VCaP (cell line): ENCODE data around the gene ALDH4A1.

Source experiments
- H3K27ac ChIP-seq: fragments of 450-650 bp; 2 replicates; pipeline ENCODE4 v1.5.1; 2017
- TF ChIP-seq, protein P1 (sequence below): fragments of 450-650 bp; conservative IDR thresholded peaks from 2 replicates; pipeline ENCODE4 v1.5.1; 2017; ENCODE audit warnings: mild to moderate bottlenecking, moderate library complexity

ALDH4A1 gene

DNA sequence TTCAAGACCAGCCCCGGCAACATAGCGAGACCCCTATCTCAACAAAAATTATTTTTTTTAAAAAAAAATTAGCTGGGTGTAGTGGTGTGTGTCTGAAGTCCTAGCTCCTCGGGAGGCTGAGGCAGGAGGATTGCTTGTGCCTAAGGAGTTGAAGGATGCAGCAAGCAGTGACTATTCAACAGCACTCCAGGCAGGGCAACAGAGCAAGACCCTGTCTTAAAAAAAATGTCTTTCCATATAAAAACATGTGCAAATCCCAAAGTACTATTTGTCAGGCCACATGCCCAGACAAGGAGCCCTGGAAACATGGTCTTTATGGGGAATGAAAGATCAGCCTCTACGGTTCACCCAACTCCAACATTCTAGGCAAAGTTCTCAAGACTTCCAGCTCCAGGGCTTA, 40.8 kb upstream of the ALDH4A1 start:
- H3K27ac ChIP-seq: no peak overlapping the region
- TF ChIP-seq, protein P1, sequence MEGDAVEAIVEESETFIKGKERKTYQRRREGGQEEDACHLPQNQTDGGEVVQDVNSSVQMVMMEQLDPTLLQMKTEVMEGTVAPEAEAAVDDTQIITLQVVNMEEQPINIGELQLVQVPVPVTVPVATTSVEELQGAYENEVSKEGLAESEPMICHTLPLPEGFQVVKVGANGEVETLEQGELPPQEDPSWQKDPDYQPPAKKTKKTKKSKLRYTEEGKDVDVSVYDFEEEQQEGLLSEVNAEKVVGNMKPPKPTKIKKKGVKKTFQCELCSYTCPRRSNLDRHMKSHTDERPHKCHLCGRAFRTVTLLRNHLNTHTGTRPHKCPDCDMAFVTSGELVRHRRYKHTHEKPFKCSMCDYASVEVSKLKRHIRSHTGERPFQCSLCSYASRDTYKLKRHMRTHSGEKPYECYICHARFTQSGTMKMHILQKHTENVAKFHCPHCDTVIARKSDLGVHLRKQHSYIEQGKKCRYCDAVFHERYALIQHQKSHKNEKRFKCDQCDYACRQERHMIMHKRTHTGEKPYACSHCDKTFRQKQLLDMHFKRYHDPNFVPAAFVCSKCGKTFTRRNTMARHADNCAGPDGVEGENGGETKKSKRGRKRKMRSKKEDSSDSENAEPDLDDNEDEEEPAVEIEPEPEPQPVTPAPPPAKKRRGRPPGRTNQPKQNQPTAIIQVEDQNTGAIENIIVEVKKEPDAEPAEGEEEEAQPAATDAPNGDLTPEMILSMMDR: no peak

DNA sequence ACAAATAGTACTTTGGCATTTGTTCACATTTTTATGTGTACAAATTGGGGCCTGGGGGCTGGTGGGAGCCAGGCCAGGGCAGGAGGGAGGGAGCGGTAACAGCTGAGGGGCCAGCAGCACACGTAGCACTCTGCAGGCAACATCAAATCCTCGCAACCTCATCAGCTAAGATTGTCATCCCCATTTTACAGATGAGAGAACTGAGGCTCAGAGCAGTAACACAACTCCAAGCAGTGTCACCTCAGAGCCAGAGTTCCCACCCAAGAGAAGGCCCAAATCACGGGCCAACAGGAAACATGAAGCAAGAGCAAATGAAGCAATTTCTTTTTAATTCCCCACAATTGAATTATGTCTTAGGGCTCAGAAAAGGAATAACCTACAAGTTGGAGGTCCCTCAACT, 40.0 kb upstream of the ALDH4A1 start:
- TF ChIP-seq, protein P1: no peak
- no peak overlapping the region for H3K27ac ChIP-seq

DNA sequence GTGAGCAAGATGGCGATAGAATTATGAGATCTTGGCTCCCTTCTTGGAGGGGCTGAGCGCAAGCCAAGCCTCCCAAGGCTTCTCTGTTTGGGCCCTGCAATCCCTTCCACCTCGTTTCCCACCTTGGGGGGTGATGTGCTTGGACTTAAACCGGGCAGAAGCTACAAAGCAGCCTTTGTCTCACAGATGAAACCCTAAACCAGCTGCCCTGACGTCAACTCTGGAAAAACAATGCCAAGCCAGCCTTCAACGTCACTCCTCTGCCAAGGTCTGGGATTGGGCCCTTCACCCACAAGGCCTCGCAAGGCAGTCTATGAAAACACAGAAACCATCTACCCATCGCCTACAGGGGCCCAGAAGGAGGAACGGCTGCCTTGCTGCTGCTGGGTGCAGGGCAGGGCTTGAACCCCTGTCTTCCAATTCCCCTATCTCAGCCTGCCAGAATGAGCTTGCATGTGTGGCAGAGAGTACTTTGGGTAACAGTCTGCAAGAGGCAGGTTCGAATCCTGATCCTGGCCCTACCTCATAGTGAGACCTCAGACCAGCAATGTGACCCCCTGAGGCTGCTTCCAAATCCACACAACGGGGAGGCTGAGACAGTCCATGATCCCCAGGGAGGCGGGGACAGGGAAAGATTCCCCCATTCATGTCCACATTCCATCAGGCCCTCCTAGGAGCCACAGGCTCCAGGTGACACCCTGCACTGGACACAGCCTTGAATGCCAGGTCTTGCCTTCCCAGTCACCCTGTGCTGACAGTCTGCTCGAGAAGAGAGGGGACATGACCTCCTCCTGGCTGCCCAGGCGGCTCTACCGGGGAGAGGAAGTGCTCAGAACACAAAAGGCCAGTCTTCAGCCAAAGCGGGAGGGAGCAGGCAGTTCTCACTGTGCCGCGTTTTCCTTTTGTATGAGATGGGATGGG, 39.1 kb upstream of the ALDH4A1 start:
- no peak overlapping the region for H3K27ac ChIP-seq
- TF ChIP-seq, protein P1: no peak

DNA sequence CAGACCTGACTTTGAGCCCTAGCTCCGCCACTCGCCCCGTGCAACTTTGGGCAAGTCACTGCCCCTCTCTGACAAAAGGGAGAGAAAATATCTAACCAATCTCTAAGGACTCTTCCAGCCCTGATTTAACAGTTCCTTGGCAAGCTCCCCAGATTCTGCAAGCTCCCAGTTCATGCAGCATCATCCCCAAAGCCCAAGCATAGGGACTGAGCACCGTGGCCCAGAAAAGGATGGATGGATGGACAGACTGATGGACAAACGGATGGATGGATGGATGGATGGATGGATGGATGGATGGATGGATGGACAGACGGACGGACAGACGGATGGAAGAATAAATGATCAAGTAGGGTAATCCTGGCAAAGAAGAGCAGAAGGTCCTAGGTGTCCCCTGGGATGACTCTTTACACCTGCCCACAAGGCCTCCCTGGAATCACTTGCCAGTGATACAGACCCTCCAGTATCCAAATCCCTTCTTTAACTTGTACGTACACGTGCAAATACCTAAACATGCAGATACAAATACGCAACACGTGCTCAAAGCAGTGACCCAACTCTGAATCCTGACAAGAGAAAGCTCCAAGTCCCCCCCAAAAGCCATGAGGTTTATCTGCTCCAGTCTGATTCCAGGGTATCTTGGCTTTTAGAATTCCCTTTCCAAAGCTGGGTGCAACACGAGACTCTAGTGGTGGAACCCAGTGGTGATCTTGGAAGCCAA, 38.1 kb upstream of the ALDH4A1 start:
- TF ChIP-seq, protein P1: no peak
- no peak overlapping the region for H3K27ac ChIP-seq

DNA sequence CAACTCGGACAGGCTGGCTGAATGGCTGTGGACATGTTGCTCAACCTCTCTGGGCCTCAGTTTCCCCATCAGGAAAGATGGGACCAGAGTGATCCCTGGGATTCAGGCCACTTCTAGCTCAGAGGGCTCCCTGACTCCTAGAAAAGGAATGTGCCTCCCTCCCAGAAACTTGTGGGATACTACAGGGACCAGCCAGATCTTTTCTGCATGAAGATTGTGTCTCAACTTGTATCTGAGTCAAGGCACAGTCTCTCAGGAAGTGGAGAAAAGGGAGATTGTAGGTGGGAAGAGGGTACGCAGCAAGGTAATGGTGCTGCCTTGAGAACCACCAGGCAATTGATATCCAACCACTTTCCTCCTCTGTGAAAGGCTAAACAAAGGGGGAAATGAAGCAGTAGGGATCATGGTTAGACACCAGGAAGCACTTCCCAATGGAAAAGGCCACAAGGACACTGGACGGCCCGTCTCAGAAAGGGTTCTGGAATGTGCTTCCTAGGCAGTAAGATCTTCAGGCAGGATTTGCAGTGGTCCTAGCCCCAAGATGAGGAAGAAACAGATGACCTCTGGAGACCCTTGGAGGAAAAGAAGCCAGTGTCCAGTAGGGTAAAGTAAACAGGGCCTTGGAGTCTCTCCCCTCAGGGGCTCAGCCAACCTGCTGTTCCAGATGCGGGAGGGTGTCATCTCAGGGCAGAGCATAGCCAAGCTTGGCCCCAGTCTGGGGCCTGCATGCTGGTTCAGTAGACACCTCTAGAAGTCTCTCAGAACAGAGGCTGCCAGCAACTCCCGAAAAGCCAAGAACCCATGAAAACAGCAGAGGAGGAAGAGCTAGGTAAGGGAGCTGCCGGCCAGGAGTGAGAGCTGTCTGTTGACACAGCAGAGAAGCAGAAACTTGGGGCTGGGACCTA, 37.3 kb upstream of the ALDH4A1 start:
- no peak overlapping the region for H3K27ac ChIP-seq
- TF ChIP-seq, protein P1: no peak

DNA sequence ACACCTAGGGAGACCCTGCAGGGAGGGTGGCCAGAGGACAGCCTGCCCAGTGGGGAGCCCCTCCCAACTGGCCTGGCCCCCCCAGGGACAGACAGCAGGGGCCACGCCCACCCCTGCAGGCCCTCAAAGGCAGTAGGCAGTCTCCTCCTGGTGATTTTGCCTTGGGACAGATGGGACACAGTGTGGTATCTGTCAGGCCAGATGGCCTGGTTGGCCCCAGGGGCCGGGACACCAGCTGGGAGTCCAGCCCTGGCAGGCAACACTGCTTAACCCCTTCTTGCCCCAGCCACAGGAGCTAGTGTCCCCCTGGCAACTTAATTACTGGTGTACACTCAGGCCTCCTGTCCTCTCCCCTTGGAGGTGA, 36.3 kb upstream of the ALDH4A1 start:
- H3K27ac ChIP-seq: no peak overlapping the region

More for the DNA sequence above, 36.3 kb upstream of the ALDH4A1 start:
- TF ChIP-seq, protein P1: no peak
